GM12873 (cell line): ENCODE data around the gene PTH.

Experiments
- CTCF ChIP-seq: IDR thresholded peaks from 2 replicates; pipeline ENCODE4 v1.5.1; 2012; ENCODE audit warnings: low read depth, mild to moderate bottlenecking, moderate library complexity, low read length, control low read depth; ENCODE audit not compliant: insufficient read depth; ENCODE audit errors: missing control alignments

PTH gene

GRCh38 chr11:13495929-13496328 lies at the start of gene PTH:
Gene PTH (minus strand): TSS chr11:13495997. CDS start chr11:13492855, 3,142 bp downstream.
- TF ChIP-seq CTCF = no peak

- TF ChIP-seq CTCF = no peak
These were observed 42.2 kb upstream of the PTH start for GRCh38 chr11:13538044-13538443.

- peak; percentile 10 for TF ChIP-seq CTCF
These were observed 40.0 kb upstream of the PTH start for GRCh38 chr11:13535819-13536218.

GRCh38 chr11:13534358-13534757 lies 38.6 kb upstream of the PTH start:
- no peak for TF ChIP-seq CTCF

GRCh38 chr11:13525257-13525656 lies 29.5 kb upstream of the PTH start:
- TF ChIP-seq CTCF = no peak

- TF ChIP-seq CTCF = no peak
These were observed 7.6 kb upstream of the PTH start for GRCh38 chr11:13503393-13503792.

- TF ChIP-seq CTCF = no peak
These were observed 6.7 kb upstream of the PTH start for GRCh38 chr11:13502492-13502891.
